Testis (tissue), 2 donors: ENCODE results near the gene MACROD2.

Experiments used
- CTCF ChIP-seq, 3 experiments: fragments of 450-650 bp in 2 of 3; fragments of 200-600 bp in 1 of 3; sonication (generic) in 1 of 3; IDR thresholded peaks; one replicate each; pipeline ENCODE4 v1.5.1; 2016 to 2019; ENCODE audit warnings: antibody characterized with exemption in 3 of 3, mild to moderate bottlenecking in 2 of 3, moderate library complexity in 1 of 3
- POLR2A ChIP-seq: fragments of 450-650 bp; IDR thresholded peaks from one replicate; pipeline ENCODE4 v1.6.1; 2017; ENCODE audit warnings: antibody characterized with exemption, mild to moderate bottlenecking, moderate library complexity

DNA sequence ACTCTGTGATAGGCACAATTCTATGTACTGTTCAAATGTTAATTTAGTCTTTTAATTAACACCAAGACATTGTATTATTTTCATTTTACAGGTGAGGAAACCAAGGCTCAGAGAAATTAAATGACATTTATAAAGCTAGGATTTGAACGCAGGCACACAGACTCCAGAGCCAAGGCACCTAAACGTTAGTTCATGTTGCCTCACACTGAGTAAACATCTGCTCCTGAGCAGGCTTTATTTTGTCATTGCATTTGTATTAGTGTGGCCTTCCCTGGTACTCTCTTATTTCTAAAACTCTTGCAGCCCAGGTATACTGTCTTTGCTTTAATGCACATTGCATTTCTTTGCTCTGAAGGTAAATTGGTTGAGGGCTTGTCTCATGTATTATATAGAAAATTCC lies 605.2 kb downstream of the MACROD2 start:
- no peak for TF ChIP-seq CTCF (IDR thresholded peaks at IDR 0.05)
- no peak for TF ChIP-seq POLR2A
